HG02571 (cell line): ENCODE results near the gene RPP21.

Experiments used
- ATAC-seq: cut with Tn5 transposase; IDR thresholded peaks from one replicate; pipeline ENCODE4 v1.9.1; 2021; ENCODE audit warnings: mild to moderate bottlenecking, moderate library complexity; ENCODE audit not compliant: unreplicated experiment

Gene RPP21

GRCh38 chr6:30328397-30328796, 16.6 kb upstream of the RPP21 start:
- ATAC-seq, result no peak

GRCh38 chr6:30329331-30329730, 15.6 kb upstream of the RPP21 start:
- no peak for ATAC-seq

- no peak for ATAC-seq
These were observed 13.0 kb upstream of the RPP21 start for GRCh38 chr6:30331981-30332380.

GRCh38 chr6:30334075-30334783, 10.7 kb upstream of the RPP21 start:
- no peak for ATAC-seq

- ATAC-seq, result no peak
These were observed 4.3 kb upstream of the RPP21 start for GRCh38 chr6:30340589-30341054.

- ATAC-seq, result no peak
These were observed 3.7 kb upstream of the RPP21 start for GRCh38 chr6:30341218-30341617.

GRCh38 chr6:30341728-30342127, 3.2 kb upstream of the RPP21 start:
- no peak for ATAC-seq

GRCh38 chr6:30344191-30344867, 627 bp upstream of the RPP21 start:
- ATAC-seq, result no peak

- no peak for ATAC-seq
These were observed 896 bp downstream of the RPP21 start for GRCh38 chr6:30345852-30346251.

GRCh38 chr6:30348957-30349356, 4.0 kb downstream of the RPP21 start:
- ATAC-seq, result no peak

GRCh38 chr6:30349421-30350177, 4.6 kb downstream of the RPP21 start:
- ATAC-seq, result no peak

- ATAC-seq, result no peak
These were observed 5.6 kb downstream of the RPP21 start for GRCh38 chr6:30350524-30350923.

- no peak for ATAC-seq
These were observed 7.6 kb downstream of the RPP21 start for GRCh38 chr6:30352550-30352949.

GRCh38 chr6:30355281-30355680, 10.3 kb downstream of the RPP21 start:
- no peak for ATAC-seq

- no peak for ATAC-seq
These were observed 11.6 kb downstream of the RPP21 start for GRCh38 chr6:30356536-30356935.

- ATAC-seq, result no peak
These were observed 13.0 kb downstream of the RPP21 start for GRCh38 chr6:30357678-30358540.

GRCh38 chr6:30359276-30359675, 14.3 kb downstream of the RPP21 start:
- no peak for ATAC-seq

GRCh38 chr6:30360139-30360538, 15.2 kb downstream of the RPP21 start:
- no peak for ATAC-seq

GRCh38 chr6:30361661-30362060, 16.7 kb downstream of the RPP21 start:
- ATAC-seq, result no peak

- ATAC-seq, result no peak
These were observed 18.5 kb downstream of the RPP21 start for GRCh38 chr6:30363459-30363858.

- ATAC-seq, result no peak
These were observed 19.6 kb downstream of the RPP21 start for GRCh38 chr6:30364591-30364990.
